HCT116 (cell line): Measurements from ENCODE around the gene POPDC3. TPM values are rescaled to one million over a fixed set of nuclear protein-coding genes. Genes with fewer than 3 reads are reported as not detected.

Source experiments
- ATAC-seq: fragments of 200-7000 bp; cut with Tn5 transposase; 2 replicates; pipeline ENCODE4 v1.9.1; 2020; ENCODE audit warnings: mild to moderate bottlenecking, moderate library complexity
- BruUV-seq: library from RNA; stranded (reverse); fragments of 400-500 nt; replicated peaks from 2 replicates; lab custom pipeline; 2021; lab: Mats Ljungman, UMichigan
- CTCF ChIA-PET: fragments of 300-600 bp; sonication (Branson Sonifier 250); formaldehyde crosslinking; loops from one replicate; lab custom pipeline; 2021; ENCODE audit warnings: antibody characterized with exemption; lab: Charles Lee
- POLR2A ChIA-PET: fragments of 300-600, 350-600 bp; sonication (Branson Sonifier 250); formaldehyde crosslinking; loops from one replicate; lab custom pipeline; 2021; ENCODE audit warnings: antibody characterized with exemption; lab: Charles Lee
- RAD21 ChIA-PET, 2 experiments: fragments of 300-600 bp; sonication (Branson Sonifier 250); formaldehyde crosslinking; loops; one replicate each; lab custom pipeline; 2023; ENCODE audit warnings: low total read pairs in 2 of 2; ENCODE audit not compliant: uncharacterized antibody in 2 of 2, unreplicated experiment in 2 of 2, low non-redundant PET in 1 of 2; lab: Charles Lee
- DNase-seq: peaks from one replicate; pipeline ENCODE4 v3.0.0-alpha.2; 2010; ENCODE audit warnings: low read depth, low spot score
- H2AFZ ChIP-seq: fragments of 200-600 bp; shearing (Covaris generic), sonication (generic); 2 replicates; pipeline ENCODE4 v1.6.1; 2017; ENCODE audit warnings: low read depth, mixed run types, mixed read lengths, antibody characterized with exemption, low read length; ENCODE audit not compliant: poor library complexity, severe bottlenecking
- H3K27ac ChIP-seq: 2 replicates; pipeline ENCODE4 v1.5.1; 2012; ENCODE audit warnings: low read depth, low read length
- H3K27me3 ChIP-seq: fragments of 200-600 bp; sonication (generic); 2 replicates; pipeline ENCODE4 v1.6.1; 2016; ENCODE audit warnings: mixed run types, low read length, mixed read lengths; ENCODE audit not compliant: insufficient read depth
- H3K36me3 ChIP-seq, 2 experiments: fragments of 200-500 bp in 1 of 2; fragments of 200-600 bp in 1 of 2; sonication (Bioruptor generic) in 1 of 2; sonication (generic) in 1 of 2; 2 replicates each; pipeline versions ENCODE4 v1.5.1 to v1.6.1; 2014 to 2016; ENCODE audit warnings: low read length in 2 of 2, inconsistent platforms in 1 of 2, mixed read lengths in 1 of 2, mixed run types in 1 of 2; ENCODE audit not compliant: insufficient read depth in 2 of 2, control insufficient read depth in 1 of 2
- H3K4me1 ChIP-seq, 2 experiments: fragments of 200-600 bp in 1 of 2; sonication (generic) in 1 of 2; 2 replicates each; pipeline versions ENCODE4 v1.5.1 to v1.6.1; 2012 to 2017; ENCODE audit warnings: low read length in 2 of 2, inconsistent platforms in 1 of 2, mild to moderate bottlenecking in 1 of 2, mixed read lengths in 1 of 2, mixed run types in 1 of 2, moderate library complexity in 1 of 2; ENCODE audit not compliant: insufficient read depth in 2 of 2, control insufficient read depth in 1 of 2
- H3K4me2 ChIP-seq: fragments of 200-600 bp; sonication (generic); 2 replicates; pipeline ENCODE4 v1.6.1; 2017; ENCODE audit warnings: mixed run types, low read length, mixed read lengths
- H3K4me3 ChIP-seq, 2 experiments: fragments of 200-600 bp in 1 of 2; sonication (generic) in 1 of 2; replicated peaks in 1 of 2; 2 replicates each; pipeline ENCODE4 v1.5.1; 2011 to 2016; ENCODE audit warnings: low read length in 2 of 2, control low read depth in 1 of 2, low read depth in 1 of 2, mild to moderate bottlenecking in 1 of 2, mixed read lengths in 1 of 2, mixed run types in 1 of 2
- H3K79me2 ChIP-seq: fragments of 200-600 bp; sonication (generic); 2 replicates; pipeline ENCODE4 v1.6.1; 2017; ENCODE audit warnings: mild to moderate bottlenecking, mixed run types, low read length, moderate library complexity, mixed read lengths; ENCODE audit not compliant: insufficient read depth
- H3K9ac ChIP-seq: fragments of 200-600 bp; sonication (generic); 2 replicates; pipeline ENCODE4 v1.6.1; 2016; ENCODE audit warnings: low read length, mixed read lengths
- H3K9me2 ChIP-seq: fragments of 200-600 bp; sonication (generic), shearing (Covaris generic); 2 replicates; pipeline ENCODE4 v1.6.1; 2017; ENCODE audit warnings: mixed run types, mild to moderate bottlenecking, moderate library complexity; ENCODE audit not compliant: insufficient read depth
- H3K9me3 ChIP-seq, 2 experiments: fragments of 200-500 bp in 1 of 2; fragments of 200-600 bp in 1 of 2; sonication (Bioruptor generic) in 1 of 2; sonication (generic) in 1 of 2; 2 replicates each; pipeline ENCODE4 v1.6.1; 2014 to 2017; ENCODE audit warnings: low read length in 2 of 2, mixed read lengths in 2 of 2, inconsistent platforms in 1 of 2, low read depth in 1 of 2, mild to moderate bottlenecking in 1 of 2, mixed run types in 1 of 2, moderate library complexity in 1 of 2; ENCODE audit not compliant: control insufficient read depth in 1 of 2, insufficient read depth in 1 of 2
- H4K20me1 ChIP-seq: fragments of 200-600 bp; sonication (generic), shearing (Covaris generic); 2 replicates; pipeline ENCODE4 v1.6.1; 2017; ENCODE audit warnings: mixed run types, mild to moderate bottlenecking, moderate library complexity; ENCODE audit not compliant: insufficient read depth
- CBX3 ChIP-seq: IDR thresholded peaks from 2 replicates; pipeline ENCODE4 v1.6.1; 2012; ENCODE audit warnings: low read depth
- CEBPB ChIP-seq: IDR thresholded peaks from 2 replicates; pipeline ENCODE4 v1.6.1; 2012; ENCODE audit warnings: low read depth
- ELF1 ChIP-seq: IDR thresholded peaks from 2 replicates; pipeline ENCODE4 v1.6.1; 2012; ENCODE audit warnings: low read depth, borderline replicate concordance
- EZH2phosphoT487 ChIP-seq: fragments of 200-600 bp; IDR thresholded peaks from 2 replicates; pipeline ENCODE4 v1.6.1; 2018; ENCODE audit warnings: antibody characterized with exemption, borderline replicate concordance
- FOSL1 ChIP-seq: IDR thresholded peaks from 2 replicates; pipeline ENCODE4 v1.6.1; 2012; ENCODE audit warnings: low read depth
- JUND ChIP-seq: IDR thresholded peaks from 2 replicates; pipeline ENCODE4 v1.6.1; 2012
- POLR2AphosphoS5 ChIP-seq: IDR thresholded peaks from 2 replicates; pipeline ENCODE4 v1.6.1; 2011; ENCODE audit warnings: mild to moderate bottlenecking, low read depth, low read length, moderate library complexity
- RAD21 ChIP-seq: IDR thresholded peaks from 2 replicates; pipeline ENCODE4 v1.6.1; 2012; ENCODE audit warnings: low read depth, mild to moderate bottlenecking
- ZNF274 ChIP-seq: fragments of 200-500 bp; sonication (Bioruptor generic); IDR thresholded peaks from 2 replicates; pipeline ENCODE4 v1.6.1; 2014; ENCODE audit warnings: mild to moderate bottlenecking, low read depth, low read length, inconsistent platforms
- intact Hi-C: fragments of 100-400 bp; cut with micrococcal nuclease; formaldehyde crosslinking; loops from 2 replicates; pipeline ENCODE4 v1.10.0; 2022
- total RNA-seq: library from RNA; stranded (reverse); gene quantifications from one replicate; pipeline ENCODE4 v1.2.1, GENCODE V29; 2021; ENCODE audit not compliant: unreplicated experiment
- TF ChIP-seq, protein P1 (sequence below): IDR thresholded peaks from 2 replicates; pipeline ENCODE4 v1.6.1; 2011; ENCODE audit warnings: mild to moderate bottlenecking, low read length, moderate library complexity; ENCODE audit not compliant: insufficient replicate concordance; ENCODE audit errors: extremely low read depth
- TF ChIP-seq, protein P2 (sequence below): IDR thresholded peaks from 2 replicates; pipeline ENCODE4 v1.6.1; 2012; ENCODE audit warnings: low read depth

POPDC3 gene
- total RNA-seq, 1 experiment from 2014 or later = 10.1 TPM

DNA sequence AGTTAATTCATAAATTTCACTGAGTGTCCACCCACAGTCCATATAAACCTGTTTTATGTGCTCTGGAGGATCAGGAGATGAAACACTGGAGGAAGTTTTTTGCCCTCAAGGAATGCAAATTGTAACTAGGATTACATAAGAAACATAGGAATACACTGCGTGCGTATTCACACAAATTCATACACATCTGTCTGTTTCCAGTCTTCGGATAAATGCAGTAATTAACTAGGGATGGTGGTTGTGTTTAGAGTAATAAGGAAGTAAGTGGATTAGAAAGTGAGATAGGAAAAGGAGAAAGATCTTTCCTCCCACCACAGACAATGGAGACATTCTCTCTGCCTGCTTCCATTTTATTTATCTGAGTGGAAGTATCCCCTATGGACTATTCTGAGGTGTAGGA lies 35.7 kb upstream of the POPDC3 start:
- TF ChIP-seq, protein P1, sequence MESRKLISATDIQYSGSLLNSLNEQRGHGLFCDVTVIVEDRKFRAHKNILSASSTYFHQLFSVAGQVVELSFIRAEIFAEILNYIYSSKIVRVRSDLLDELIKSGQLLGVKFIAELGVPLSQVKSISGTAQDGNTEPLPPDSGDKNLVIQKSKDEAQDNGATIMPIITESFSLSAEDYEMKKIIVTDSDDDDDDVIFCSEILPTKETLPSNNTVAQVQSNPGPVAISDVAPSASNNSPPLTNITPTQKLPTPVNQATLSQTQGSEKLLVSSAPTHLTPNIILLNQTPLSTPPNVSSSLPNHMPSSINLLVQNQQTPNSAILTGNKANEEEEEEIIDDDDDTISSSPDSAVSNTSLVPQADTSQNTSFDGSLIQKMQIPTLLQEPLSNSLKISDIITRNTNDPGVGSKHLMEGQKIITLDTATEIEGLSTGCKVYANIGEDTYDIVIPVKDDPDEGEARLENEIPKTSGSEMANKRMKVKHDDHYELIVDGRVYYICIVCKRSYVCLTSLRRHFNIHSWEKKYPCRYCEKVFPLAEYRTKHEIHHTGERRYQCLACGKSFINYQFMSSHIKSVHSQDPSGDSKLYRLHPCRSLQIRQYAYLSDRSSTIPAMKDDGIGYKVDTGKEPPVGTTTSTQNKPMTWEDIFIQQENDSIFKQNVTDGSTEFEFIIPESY = no peak
- ChIA-PET CTCF (no interaction called here), RAD21 (no interaction called here), POLR2A (no interaction called here)
- Histone ChIP-seq H2AFZ (peak overlapping the region; percentile 16), H3K36me3 (no peaks in the 10 kb centered on the region), H3K27ac (no peak overlapping the region), H3K4me1 (peaks cover 0 to 15% of the 10 kb centered on the region in 2 experiments; a peak in 2 of 4 replicates), H3K9ac (no peak overlapping the region), H4K20me1 (no peaks in the 10 kb centered on the region), H3K4me3 (no peak overlapping the region), H3K4me2 (no peak overlapping the region), H3K9me3 (no peaks in the 10 kb centered on the region), H3K79me2 (no peaks in the 10 kb centered on the region), H3K27me3 (no peaks in the 10 kb centered on the region), H3K9me2 (0 out of 2 replicates have a peak, but pooled peaks cover 3% of the 10 kb centered on the region)
- intact Hi-C loops = no loop called here
- no peak for DNase-seq
- BruUV-seq = no TSS peak
- no peak for ATAC-seq

DNA sequence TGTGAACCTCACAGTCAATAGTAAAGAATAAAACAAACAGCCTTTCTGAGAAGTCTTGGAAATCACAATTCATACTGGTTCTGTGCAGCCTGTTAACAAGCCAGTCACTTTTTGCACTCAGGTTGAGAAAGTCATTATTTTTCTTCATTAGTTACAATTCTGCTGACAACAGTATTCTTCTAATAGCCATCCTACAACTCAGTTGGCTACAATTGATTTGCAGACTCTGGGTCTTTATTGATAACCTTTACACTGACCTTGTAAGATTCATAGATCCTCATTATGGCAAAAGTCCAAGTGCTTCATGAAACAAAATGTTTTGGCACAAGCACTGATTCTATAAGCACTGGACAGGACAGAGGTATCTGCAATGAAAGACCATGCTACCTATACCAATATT lies 34.9 kb upstream of the POPDC3 start:
- H4K20me1 ChIP-seq = no peaks in the 10 kb centered on the region
- H3K9me3 ChIP-seq = no peaks in the 10 kb centered on the region
- ChIA-PET CTCF (no interaction called here), RAD21 (no interaction called here), POLR2A (no interaction called here)
- DNase-seq = no peak
- ATAC-seq = no peak
- H3K27ac ChIP-seq = no peak overlapping the region
- TF ChIP-seq CBX3 = no peak
- no peak for TF ChIP-seq JUND
- no peak for TF ChIP-seq CEBPB
- TF ChIP-seq ELF1 = no peak
- no peak for TF ChIP-seq FOSL1
- TF ChIP-seq POLR2AphosphoS5 = no peak
- no peak for TF ChIP-seq ZNF274
- TF ChIP-seq EZH2phosphoT487 = no peak
- no peak for TF ChIP-seq RAD21
- TF ChIP-seq, protein P2, sequence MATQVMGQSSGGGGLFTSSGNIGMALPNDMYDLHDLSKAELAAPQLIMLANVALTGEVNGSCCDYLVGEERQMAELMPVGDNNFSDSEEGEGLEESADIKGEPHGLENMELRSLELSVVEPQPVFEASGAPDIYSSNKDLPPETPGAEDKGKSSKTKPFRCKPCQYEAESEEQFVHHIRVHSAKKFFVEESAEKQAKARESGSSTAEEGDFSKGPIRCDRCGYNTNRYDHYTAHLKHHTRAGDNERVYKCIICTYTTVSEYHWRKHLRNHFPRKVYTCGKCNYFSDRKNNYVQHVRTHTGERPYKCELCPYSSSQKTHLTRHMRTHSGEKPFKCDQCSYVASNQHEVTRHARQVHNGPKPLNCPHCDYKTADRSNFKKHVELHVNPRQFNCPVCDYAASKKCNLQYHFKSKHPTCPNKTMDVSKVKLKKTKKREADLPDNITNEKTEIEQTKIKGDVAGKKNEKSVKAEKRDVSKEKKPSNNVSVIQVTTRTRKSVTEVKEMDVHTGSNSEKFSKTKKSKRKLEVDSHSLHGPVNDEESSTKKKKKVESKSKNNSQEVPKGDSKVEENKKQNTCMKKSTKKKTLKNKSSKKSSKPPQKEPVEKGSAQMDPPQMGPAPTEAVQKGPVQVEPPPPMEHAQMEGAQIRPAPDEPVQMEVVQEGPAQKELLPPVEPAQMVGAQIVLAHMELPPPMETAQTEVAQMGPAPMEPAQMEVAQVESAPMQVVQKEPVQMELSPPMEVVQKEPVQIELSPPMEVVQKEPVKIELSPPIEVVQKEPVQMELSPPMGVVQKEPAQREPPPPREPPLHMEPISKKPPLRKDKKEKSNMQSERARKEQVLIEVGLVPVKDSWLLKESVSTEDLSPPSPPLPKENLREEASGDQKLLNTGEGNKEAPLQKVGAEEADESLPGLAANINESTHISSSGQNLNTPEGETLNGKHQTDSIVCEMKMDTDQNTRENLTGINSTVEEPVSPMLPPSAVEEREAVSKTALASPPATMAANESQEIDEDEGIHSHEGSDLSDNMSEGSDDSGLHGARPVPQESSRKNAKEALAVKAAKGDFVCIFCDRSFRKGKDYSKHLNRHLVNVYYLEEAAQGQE = no peak
- no peaks in the 10 kb centered on the region for H3K36me3 ChIP-seq
- H3K79me2 ChIP-seq = no peaks in the 10 kb centered on the region
- intact Hi-C loops = no loop called here
- H2AFZ ChIP-seq = no peak overlapping the region
- H3K9ac ChIP-seq = no peak overlapping the region
- 0 out of 2 replicates have a peak, but pooled peaks cover 3% of the 10 kb centered on the region for H3K9me2 ChIP-seq
- H3K4me1 ChIP-seq = peaks cover 0 to 23% of the 10 kb centered on the region in 2 experiments; a peak in 3 of 4 replicates
- no peak overlapping the region for H3K4me3 ChIP-seq
- no peaks in the 10 kb centered on the region for H3K27me3 ChIP-seq
- H3K4me2 ChIP-seq = no peak overlapping the region
- BruUV-seq = no TSS peak
